Stimulated activated CD4-positive, alpha-beta T cell treated with anti-CD3 and anti-CD28 coated beads, Interleukin-4, amount 100 ng/mL, for 1 hour (primary cell): ENCODE data around the gene RAD9A.

ENCODE experiments used
- DNase-seq: peaks from one replicate; pipeline ENCODE4 v3.0.0-alpha.2; 2020

Gene RAD9A

DNA sequence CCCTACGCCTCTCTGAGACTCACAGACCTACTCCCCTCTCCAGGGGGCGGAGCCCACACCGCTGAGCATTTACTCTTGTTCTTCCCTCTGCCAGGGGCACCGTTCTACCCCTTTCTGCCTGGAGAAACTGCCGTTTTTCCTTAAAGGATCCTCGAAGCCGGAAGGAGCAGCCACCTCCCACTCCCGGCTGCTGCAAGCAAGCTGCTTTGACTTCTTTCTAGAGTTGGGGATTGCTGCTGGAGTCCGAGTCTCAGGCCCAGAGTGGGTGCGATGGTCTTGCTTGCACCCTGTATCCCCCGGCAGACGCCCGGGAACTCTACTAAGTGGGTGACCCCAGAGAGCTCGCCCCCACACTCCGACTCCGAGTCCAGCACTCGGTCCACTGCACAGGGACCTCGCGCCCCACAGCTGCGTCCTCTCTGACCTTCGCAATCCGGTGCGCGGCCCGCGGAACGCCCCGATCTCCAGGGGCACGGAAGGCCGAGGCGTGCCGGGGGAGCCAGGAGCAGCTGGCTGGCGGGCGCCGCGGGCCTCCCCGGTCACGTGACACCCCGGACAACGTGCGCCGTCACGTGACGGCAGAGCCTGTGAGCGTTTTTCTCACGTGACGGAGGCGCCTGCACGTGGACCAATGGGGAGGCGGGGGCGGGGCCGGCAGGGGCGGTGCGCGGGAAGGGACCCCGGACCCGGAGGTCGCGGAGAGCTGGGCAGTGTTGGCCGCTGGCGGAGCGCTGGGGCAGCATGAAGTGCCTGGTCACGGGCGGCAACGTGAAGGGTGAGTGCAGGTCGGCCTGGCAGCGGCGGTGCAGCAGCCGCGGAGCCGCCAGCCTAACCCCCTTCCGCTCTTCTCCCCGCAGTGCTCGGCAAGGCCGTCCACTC, at the start of gene RAD9A:
TSS of gene RAD9A (plus strand) at position 683 of the 879 bp plus-strand sequence. CDS start at position 742, 59 bp downstream.
- DNase-seq: peak; percentile 92

GRCh38 chr11:67344264-67344663, 47.5 kb upstream of the RAD9A start:
- DNase-seq: no peak

GRCh38 chr11:67345247-67345919, 46.4 kb upstream of the RAD9A start:
- DNase-seq: no peak

DNA sequence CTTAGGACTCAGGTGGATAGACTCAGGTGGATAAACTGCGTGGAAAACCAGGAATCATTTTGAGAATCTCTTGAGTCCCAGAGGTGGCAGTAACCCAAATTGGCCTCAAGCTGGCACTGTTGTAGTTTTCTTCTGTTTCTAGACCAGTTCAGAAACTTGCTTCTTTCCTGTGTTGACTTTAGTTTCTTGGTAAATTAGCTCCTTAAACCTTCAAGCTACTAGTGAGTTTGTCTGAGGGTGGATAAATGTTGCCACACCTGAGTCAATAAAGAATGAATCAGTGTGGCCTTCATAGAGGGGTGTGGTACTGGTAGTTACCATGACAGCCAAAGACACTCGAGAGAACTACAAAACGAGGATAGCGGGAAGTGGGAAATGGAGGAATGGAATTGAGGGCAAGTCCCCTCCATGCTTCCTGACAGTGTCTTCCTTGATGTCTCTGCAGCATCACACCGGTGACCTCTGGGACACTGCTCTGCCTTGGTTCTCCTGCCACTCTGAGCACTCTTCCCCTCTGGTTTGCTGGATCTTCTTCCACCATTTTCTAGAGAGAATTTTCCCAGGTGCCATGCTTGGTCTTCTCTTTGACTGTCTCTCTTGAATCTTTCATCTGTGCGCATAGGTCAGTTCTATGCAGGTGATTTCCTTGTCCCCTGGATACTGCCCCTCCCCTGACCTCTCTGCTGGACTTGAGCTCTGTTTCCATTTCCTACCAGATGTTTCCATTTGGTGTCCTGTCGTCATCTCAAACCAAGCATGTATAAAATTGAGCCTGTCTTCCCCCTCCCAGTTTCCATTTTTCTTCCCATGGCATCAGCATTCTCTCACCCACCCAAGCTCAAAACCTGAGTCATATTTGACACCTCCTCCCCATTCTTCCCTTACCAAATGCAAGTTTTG, 45.6 kb upstream of the RAD9A start:
- no peak for DNase-seq

DNA sequence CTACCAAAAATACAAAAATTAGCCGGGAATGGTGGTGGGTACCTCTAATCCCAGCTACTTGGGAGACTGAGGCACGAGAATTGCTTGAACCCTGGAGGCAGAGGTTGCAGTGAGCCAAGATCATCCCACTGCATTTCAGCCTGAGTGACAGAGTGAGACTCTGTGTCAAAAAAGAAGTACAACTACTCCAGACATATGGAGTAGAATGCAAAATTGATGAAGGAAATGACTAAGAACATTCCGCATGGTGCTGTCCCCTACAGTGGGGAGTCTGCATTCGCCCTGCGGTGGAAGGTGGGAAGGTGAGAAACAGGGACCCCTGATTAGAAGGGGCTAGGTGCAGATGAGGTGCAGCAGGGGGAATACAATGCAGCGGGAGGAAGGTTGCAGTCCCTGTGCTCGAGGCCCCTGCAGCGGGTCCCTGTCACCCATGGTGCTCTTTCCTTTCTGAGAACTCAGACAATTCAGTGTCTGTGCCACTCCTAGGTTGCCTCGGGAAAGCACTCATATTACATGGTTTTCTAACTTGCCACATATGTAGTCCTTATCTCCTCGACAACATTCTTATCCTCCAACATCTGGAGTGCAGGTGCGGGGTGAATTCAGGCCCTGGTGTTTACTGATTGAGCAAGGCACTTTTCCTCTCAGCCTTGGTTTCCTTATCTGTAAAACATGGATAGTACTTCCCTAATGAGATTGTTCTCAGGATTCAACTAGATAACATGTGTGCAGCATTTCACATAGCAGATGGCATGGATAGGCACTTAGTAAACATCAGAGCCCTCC, 43.6 kb upstream of the RAD9A start:
- no peak for DNase-seq

DNA sequence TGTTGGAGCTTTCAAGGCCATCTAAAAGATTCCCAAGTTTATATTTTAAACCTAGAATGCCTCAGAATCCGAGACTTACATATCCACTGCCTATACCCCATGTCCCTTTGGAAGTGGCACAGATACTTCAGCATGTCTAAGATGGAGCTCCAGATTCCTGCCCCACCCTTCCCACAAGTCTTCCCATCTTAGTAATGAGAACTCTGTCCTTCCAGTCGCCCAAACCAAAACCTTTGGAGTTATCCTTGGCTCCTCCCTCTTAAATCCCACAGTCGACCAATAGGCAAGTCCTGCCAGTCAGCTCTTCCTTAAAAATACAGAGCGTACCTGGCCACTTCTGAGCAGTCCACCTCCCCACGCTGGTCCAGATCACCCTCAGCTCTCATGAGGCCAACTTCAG, 42.8 kb upstream of the RAD9A start:
- DNase-seq: no peak

- DNase-seq: no peak
Measured at GRCh38 chr11:67349457-67349856, 42.3 kb upstream of the RAD9A start.

GRCh38 chr11:67349928-67350465, 41.8 kb upstream of the RAD9A start:
- no peak for DNase-seq

GRCh38 chr11:67351275-67352005, 40.3 kb upstream of the RAD9A start:
- DNase-seq: peak; percentile 67

GRCh38 chr11:67352546-67353316, 39.1 kb upstream of the RAD9A start:
- no peak for DNase-seq

DNA sequence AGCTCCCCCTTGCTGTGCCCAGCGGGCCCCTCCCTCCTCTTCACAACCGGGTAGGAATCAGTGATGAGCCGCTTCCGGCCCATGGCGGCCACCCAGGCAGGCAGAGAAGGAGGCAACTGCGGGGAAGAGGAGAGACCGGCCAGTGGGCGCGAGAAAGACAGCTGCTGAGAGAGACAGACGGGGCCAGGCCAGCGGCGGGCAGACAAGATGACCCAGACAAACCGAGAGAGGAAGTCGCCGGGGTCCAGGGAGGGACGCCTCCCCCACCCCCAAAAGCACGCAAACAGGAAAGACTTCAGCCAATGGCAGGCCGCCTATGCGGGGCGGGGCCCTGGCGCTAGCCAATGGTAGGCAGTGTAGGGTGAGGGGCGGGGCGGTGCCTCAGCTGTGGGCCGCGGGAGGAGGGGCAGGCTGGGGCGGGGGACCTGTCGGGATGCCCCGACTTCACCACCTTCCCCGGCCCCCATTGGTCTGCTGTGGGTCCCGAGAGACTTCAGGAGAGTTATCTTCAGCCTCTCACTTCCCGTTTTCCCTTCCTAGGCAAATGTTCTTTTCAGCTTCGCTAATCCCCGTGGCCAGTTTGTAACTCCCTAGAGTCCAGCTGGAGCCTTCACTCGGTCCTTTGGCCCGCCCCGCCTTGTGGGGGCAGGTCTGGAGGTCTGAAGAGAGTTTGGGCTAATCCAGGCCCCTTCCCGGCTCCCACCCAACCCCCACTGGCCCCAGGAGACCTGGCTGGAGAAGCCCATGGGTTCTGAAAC, 38.3 kb upstream of the RAD9A start, which contains the start of gene POLD4:
TSS of gene POLD4 (minus strand) at position 230 of the 758 bp plus-strand sequence. CDS start at position 83, 147 bp downstream.
- peak; percentile 97 for DNase-seq

- no peak for DNase-seq
Measured at GRCh38 chr11:67354075-67355022, 37.4 kb upstream of the RAD9A start.

DNA sequence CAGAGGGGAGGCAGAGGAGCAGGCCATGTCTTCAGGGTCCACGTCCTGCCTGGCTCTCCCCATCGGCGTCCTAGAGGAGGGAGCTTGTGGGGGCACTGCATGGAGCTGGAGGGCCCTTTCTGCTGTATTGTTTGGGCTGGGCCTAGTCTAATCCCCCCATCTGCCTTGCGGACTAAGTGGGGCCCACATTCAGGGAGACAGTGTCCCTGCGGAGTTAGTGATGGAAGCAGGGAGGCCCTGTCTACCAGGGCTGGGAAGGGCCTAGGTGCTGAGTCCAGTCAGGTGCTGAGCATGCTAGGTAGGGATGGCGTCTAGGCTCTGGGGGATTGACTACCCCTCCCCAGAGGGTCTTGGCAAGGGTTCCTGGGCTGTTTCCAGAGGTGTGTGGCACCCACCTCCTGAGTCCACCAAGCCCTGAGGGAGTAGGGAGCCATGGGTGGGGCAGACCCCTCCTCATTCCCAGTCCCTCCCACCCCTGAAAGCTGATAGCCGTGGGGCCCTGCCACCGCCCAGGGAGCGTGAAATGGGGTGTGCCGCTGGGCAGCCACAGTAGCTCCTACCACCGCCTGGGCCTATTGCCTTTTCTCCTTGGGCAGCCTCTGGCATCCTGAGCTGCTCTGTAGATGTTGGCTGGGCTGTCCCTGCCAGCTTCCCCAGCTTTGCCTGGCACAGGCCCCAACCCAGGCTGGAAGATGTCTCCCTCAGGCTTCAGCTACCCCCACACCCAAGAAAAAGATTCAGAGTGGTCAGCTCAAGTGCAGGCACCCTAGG, 36.6 kb upstream of the RAD9A start:
- DNase-seq: no peak

GRCh38 chr11:67355794-67356386, 35.9 kb upstream of the RAD9A start:
- DNase-seq: no peak

DNA sequence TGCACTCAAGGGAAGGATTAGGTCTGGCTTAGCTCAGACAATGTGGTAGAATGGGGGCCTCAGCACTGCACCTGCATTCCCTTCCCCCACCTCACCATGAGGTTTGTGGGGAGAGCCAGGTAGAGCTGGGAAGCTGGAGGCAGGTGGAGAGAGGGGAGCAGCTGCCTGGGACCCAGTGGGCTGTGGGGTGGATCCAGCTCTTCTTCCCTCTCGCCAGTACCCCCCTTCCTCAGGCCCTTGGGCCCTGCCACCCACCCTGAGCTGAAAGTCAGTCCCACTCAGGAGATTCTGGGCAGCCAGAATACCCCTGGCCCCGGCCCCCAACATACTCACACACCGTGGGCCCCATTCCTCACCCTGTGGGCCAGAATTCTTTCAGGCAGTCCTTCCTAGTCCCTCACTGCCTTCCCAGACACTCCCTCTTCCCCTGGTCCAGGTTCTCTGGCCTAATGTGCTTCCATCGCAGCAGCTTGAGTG, 35.4 kb upstream of the RAD9A start:
- DNase-seq: no peak

GRCh38 chr11:67356864-67357561, 34.8 kb upstream of the RAD9A start:
- peak; percentile 56 for DNase-seq
